B cell (primary cell): ENCODE results near the gene PAK1IP1. TPM values are rescaled to one million over a fixed set of nuclear protein-coding genes. Genes with fewer than 3 reads are reported as not detected.

ENCODE experiments used
- ATAC-seq: fragments of 200-7000 bp; cut with Tn5 transposase; one replicate; pipeline ENCODE4 v1.10.0; 2021; ENCODE audit warnings: low read depth, mild to moderate bottlenecking, moderate number of reproducible peaks, moderate library complexity
- CTCF ChIA-PET: fragments of 350-600 bp; sonication (Branson Sonifier 250); formaldehyde crosslinking; loops from one replicate; lab custom pipeline; 2021; ENCODE audit warnings: antibody characterized with exemption, inconsistent platforms; lab: Charles Lee
- POLR2A ChIA-PET: fragments of 350-600 bp; sonication (Branson Sonifier 250); formaldehyde crosslinking; loops from one replicate; lab custom pipeline; 2021; ENCODE audit warnings: antibody characterized with exemption; lab: Charles Lee
- DNase-seq: peaks from one replicate; pipeline ENCODE4 v3.0.0; 2013
- H2AFZ ChIP-seq: 2 replicates; pipeline ENCODE4 v1.6.1; 2012; ENCODE audit warnings: mild to moderate bottlenecking, low read depth, low read length; ENCODE audit not compliant: insufficient read depth, poor library complexity, severe bottlenecking
- H3K27ac ChIP-seq, 2 donors: 1 replicate in 1 of 2; 2 replicates in 1 of 2; pipeline ENCODE4 v1.5.1; 2012 to 2013; ENCODE audit warnings: low read length in 2 of 2, mild to moderate bottlenecking in 2 of 2, moderate library complexity in 1 of 2
- H3K27me3 ChIP-seq, 4 experiments: fragments of 200-600 bp in 1 of 4; sonication (generic) in 1 of 4; replicated peaks in 1 of 4; 1 replicate in 2 of 4; 2 replicates in 2 of 4; pipeline versions ENCODE4 v1.6.1 to v1.7.0; 2013 to 2016; ENCODE audit warnings: low read length in 3 of 4, mild to moderate bottlenecking in 2 of 4, mixed read lengths in 1 of 4, moderate library complexity in 1 of 4; ENCODE audit not compliant: insufficient read depth in 4 of 4, control insufficient read depth in 3 of 4; ENCODE audit errors: control extremely low read depth in 1 of 4
- H3K36me3 ChIP-seq, 2 experiments: replicated peaks in 1 of 2; 1 replicate in 1 of 2; 2 replicates in 1 of 2; pipeline versions ENCODE4 v1.6.1 to v1.7.1; 2013; ENCODE audit warnings: low read length in 1 of 2; ENCODE audit not compliant: insufficient read depth in 2 of 2, control insufficient read depth in 1 of 2; ENCODE audit errors: control extremely low read depth in 1 of 2, extremely low read depth in 1 of 2
- H3K4me1 ChIP-seq, 2 donors: fragments of 200-600 bp in 1 of 2; sonication (generic) in 1 of 2; 1 replicate in 1 of 2; 2 replicates in 1 of 2; pipeline versions ENCODE4 v1.5.1 to v1.6.1; 2013 to 2017; ENCODE audit warnings: low read length in 2 of 2; ENCODE audit not compliant: control insufficient read depth in 2 of 2, insufficient read depth in 2 of 2
- H3K4me2 ChIP-seq: replicated peaks from 2 replicates; pipeline ENCODE3; 2012; ENCODE audit warnings: mild to moderate bottlenecking, low read depth, low read length; ENCODE audit not compliant: poor library complexity, severe bottlenecking
- H3K4me3 ChIP-seq, 5 experiments: fragments of 200-600 bp in 1 of 5; sonication (generic) in 1 of 5; 1 replicate in 3 of 5; 2 replicates in 2 of 5; pipeline versions ENCODE4 v1.5.1 to v1.7.0; 2011 to 2016; ENCODE audit warnings: low read length in 4 of 5, mild to moderate bottlenecking in 4 of 5, low read depth in 2 of 5, control low read depth in 1 of 5, moderate library complexity in 1 of 5; ENCODE audit not compliant: insufficient read depth in 1 of 5; ENCODE audit errors: control extremely low read depth in 1 of 5, extremely low read depth in 1 of 5
- H3K79me2 ChIP-seq: fragments of 200-600 bp; sonication (generic); one replicate; pipeline ENCODE4 v1.6.0; 2016; ENCODE audit warnings: low read length; ENCODE audit not compliant: control insufficient read depth, insufficient read depth
- H3K9ac ChIP-seq: fragments of 200-600 bp; sonication (generic); 2 replicates; pipeline ENCODE4 v1.6.1; 2017; ENCODE audit warnings: mild to moderate bottlenecking, low read length, moderate library complexity
- H3K9me3 ChIP-seq, 3 donors: one replicate each; pipeline versions ENCODE4 v1.6.1 to v1.7.1; 2013; ENCODE audit warnings: low read length in 2 of 3; ENCODE audit not compliant: control insufficient read depth in 2 of 3, insufficient read depth in 1 of 3; ENCODE audit errors: control extremely low read depth in 1 of 3
- H4K20me1 ChIP-seq: 2 replicates; pipeline ENCODE4 v1.6.0; 2012; ENCODE audit warnings: mild to moderate bottlenecking, low read length; ENCODE audit not compliant: insufficient read depth, control insufficient read depth, poor library complexity, severe bottlenecking
- H3K27ac Mint-ChIP-seq: one replicate; pipeline ENCODE4 v1.8.0; 2021; ENCODE audit warnings: mixed read lengths
- H3K27me3 Mint-ChIP-seq: one replicate; pipeline ENCODE4 v1.8.0; 2021; ENCODE audit warnings: mixed read lengths
- H3K4me1 Mint-ChIP-seq: one replicate; pipeline ENCODE4 v1.8.0; 2021; ENCODE audit warnings: mixed read lengths
- H3K4me3 Mint-ChIP-seq: one replicate; pipeline ENCODE4 v1.8.0; 2021; ENCODE audit warnings: mixed read lengths
- H3K9me3 Mint-ChIP-seq: one replicate; pipeline ENCODE4 v1.8.0; 2022; ENCODE audit warnings: mixed read lengths; ENCODE audit not compliant: insufficient read depth
- CTCF ChIP-seq: fragments of 200-600 bp; IDR thresholded peaks from one replicate; pipeline ENCODE4 v1.8.0; 2022; ENCODE audit warnings: antibody characterized with exemption, mild to moderate bottlenecking
- EZH2 ChIP-seq: IDR thresholded peaks from 2 replicates; pipeline ENCODE4 v1.6.1; 2012; ENCODE audit warnings: borderline replicate concordance, low read depth, mild to moderate bottlenecking, moderate library complexity, low read length; ENCODE audit not compliant: insufficient read depth, poor library complexity, severe bottlenecking
- WGBS: methylation state at CpG from one replicate; pipeline ENCODE4 v1.1.5; 2013; ENCODE audit warnings: missing lambda C conversion rate; ENCODE audit not compliant: insufficient coverage; 5-methylcytosine and 5-hydroxymethylcytosine counted together
- intact Hi-C: fragments of 100-400 bp; cut with micrococcal nuclease; formaldehyde crosslinking; loops from one replicate; pipeline ENCODE4 v1.10.0; 2022
- polyA plus RNA-seq: library from polyadenylated mRNA; depleted of rRNA; stranded (reverse); fragments of >200 nt; gene quantifications from 2 replicates; pipeline ENCODE4 v1.2.3, GENCODE V29; 2012
- total RNA-seq, 2 donors: library from RNA; stranded (reverse); fragments of 120-200 nt in 1 of 2; gene quantifications; 1 replicate in 1 of 2; 2 replicates in 1 of 2; pipeline versions ENCODE4 v1.2.3 to v1.2.4, GENCODE V29; 2013 to 2022

The PAK1IP1 gene
- total and polyA plus RNA-seq, 2 donors (not counting 1 experiment from before 2014, with no cell fraction given) = 3.8 to 6.1 TPM

GRCh38 chr6:10745116-10745515, 50.3 kb downstream of the PAK1IP1 start:
- Histone ChIP-seq H4K20me1 (no peaks in the 10 kb centered on the region), H3K4me3 (no peak overlapping the region), H3K27me3 (no peaks in the 10 kb centered on the region), H3K4me2 (no peak overlapping the region), H3K79me2 (peaks cover 29% of the 10 kb centered on the region), H3K4me1 (peaks cover 17 to 25% of the 10 kb centered on the region in 2 donors), H3K9ac (no peak overlapping the region), H2AFZ (no peak overlapping the region), H3K9me3 (no peaks in the 10 kb centered on the region), H3K27ac (no peak overlapping the region), H3K36me3 (peaks cover 2 to 7% of the 10 kb centered on the region in 2 experiments)
- no peaks in the 10 kb centered on the region for H3K9me3 Mint-ChIP-seq
- CTCF ChIA-PET = no interaction called here
- intact Hi-C loops = loop anchor here (5.0 kb wide), 2 partner anchors 343 to 792 kb away; partner anchors contain the start of gene TMEM170B
- H3K27me3 Mint-ChIP-seq = no peaks in the 10 kb centered on the region
- ATAC-seq (no peak), DNase-seq (no peak)
- no peak for TF ChIP-seq EZH2
- TF ChIP-seq CTCF = no peak
- peaks cover 29% of the 10 kb centered on the region for H3K4me1 Mint-ChIP-seq
- H3K4me3 Mint-ChIP-seq = no peak overlapping the region
- no peak overlapping the region for H3K27ac Mint-ChIP-seq
- POLR2A ChIA-PET = no interaction called here
- 96% methylated on average over 5 of the region's 5 CpGs for WGBS

- Mint-ChIP-seq H3K4me1 (peaks cover 29% of the 10 kb centered on the region), H3K27ac (peak overlapping the region; percentile 91), H3K4me3 (peak overlapping the region; percentile 95), H3K27me3 (no peaks in the 10 kb centered on the region), H3K9me3 (no peaks in the 10 kb centered on the region)
- no peaks in the 10 kb centered on the region for H3K9me3 ChIP-seq
- H4K20me1 ChIP-seq = peaks cover 7% of the 10 kb centered on the region
- intact Hi-C loops = loop anchor here (1.0 to 5.0 kb wide), 8 partner anchors 24 to 790 kb away; partner anchors contain the start of genes C6orf52, MAK, PAK1IP1 and SMIM13
- peak overlapping the region; percentile 86 for H3K4me2 ChIP-seq
- H3K79me2 ChIP-seq = peaks cover 36% of the 10 kb centered on the region
- ChIA-PET POLR2A (interaction anchor here (0.5 to 1.5 kb wide), 5 partner anchors 14 to 52 kb away, joined by 3 to 9 read pairs (median 3); partner anchors contain the start of genes C6orf52, PAK1IP1 and TMEM14C), CTCF (interaction anchor here (0.6 to 4.2 kb wide), 6 partner anchors 10 to 271 kb away, joined by 3 to 18 read pairs (median 3); no protein-coding TSS in a partner anchor)
- H3K27me3 ChIP-seq = no peaks in the 10 kb centered on the region
- ATAC-seq = no peak
- H3K9ac ChIP-seq = peak overlapping the region; percentile 79
- peak overlapping the region; percentile 91 for H2AFZ ChIP-seq
- DNase-seq = no peak
- peaks cover 4 to 17% of the 10 kb centered on the region in 2 experiments for H3K36me3 ChIP-seq
- peaks cover 17 to 25% of the 10 kb centered on the region in 2 donors for H3K4me1 ChIP-seq
- 44% methylated on average over 9 of the region's 9 CpGs for WGBS
- H3K27ac ChIP-seq = peak overlapping the region in 1 of 2 donors; percentile 76
- TF ChIP-seq EZH2 = no peak
- no peak for TF ChIP-seq CTCF
- H3K4me3 ChIP-seq = peak overlapping the region; percentile 64 to 89 (median 85)
Observed at GRCh38 chr6:10746915-10747250, 52.1 kb downstream of the PAK1IP1 start.
